Chondrocyte (in vitro differentiated cells): ENCODE data around the gene KAZN. TPM values are rescaled to one million over a fixed set of nuclear protein-coding genes. Genes with fewer than 3 reads are reported as not detected.

ENCODE experiments used
- DNase-seq: peaks from one replicate; pipeline ENCODE4 v3.0.0; 2021; ENCODE audit warnings: mixed read lengths, low spot score
- H3K27ac Mint-ChIP-seq: one replicate; pipeline ENCODE4 v1.8.0; 2021; ENCODE audit warnings: mild to moderate bottlenecking, moderate library complexity, mixed read lengths; ENCODE audit not compliant: unreplicated experiment
- H3K27me3 Mint-ChIP-seq: 2 replicates; pipeline ENCODE4 v1.8.0; 2021; ENCODE audit warnings: low read depth, mixed read lengths
- H3K36me3 Mint-ChIP-seq: 2 replicates; pipeline ENCODE4 v1.8.0; 2021; ENCODE audit warnings: low read depth, mixed read lengths
- H3K4me1 Mint-ChIP-seq: 2 replicates; pipeline ENCODE4 v1.8.0; 2021; ENCODE audit warnings: low read depth, mild to moderate bottlenecking, mixed read lengths
- H3K4me3 Mint-ChIP-seq: one replicate; pipeline ENCODE4 v1.8.0; 2021; ENCODE audit warnings: mild to moderate bottlenecking, moderate library complexity, mixed read lengths; ENCODE audit not compliant: unreplicated experiment
- H3K9me3 Mint-ChIP-seq: 2 replicates; pipeline ENCODE4 v1.8.0; 2021; ENCODE audit warnings: low read depth, mixed read lengths
- CTCF ChIP-seq: fragments of 200-600 bp; sonication (generic); IDR thresholded peaks from 2 replicates; pipeline ENCODE4 v1.5.0; 2021; ENCODE audit warnings: antibody characterized with exemption, mild to moderate bottlenecking, moderate library complexity
- total RNA-seq: library from RNA; stranded (reverse); gene quantifications from 3 replicates; pipeline ENCODE4 v1.2.1, GENCODE V29; 2021

KAZN gene
- total RNA-seq, 1 donor from 2014 or later: 29.6 TPM

GRCh38 chr1:15047237-15047636 is 448.8 kb downstream of the KAZN start:
- H3K27ac Mint-ChIP-seq: no peak overlapping the region

GRCh38 chr1:15048437-15048980 is 450.0 kb downstream of the KAZN start:
- no peaks in the 10 kb centered on the region for H3K9me3 Mint-ChIP-seq
- peaks cover 5% of the 10 kb centered on the region for H3K4me1 Mint-ChIP-seq
- H3K27ac Mint-ChIP-seq: no peak overlapping the region
- no peaks in the 10 kb centered on the region for H3K27me3 Mint-ChIP-seq
- no peak for TF ChIP-seq CTCF
- H3K4me3 Mint-ChIP-seq: no peak overlapping the region
- H3K36me3 Mint-ChIP-seq: peaks cover 4% of the 10 kb centered on the region
- no peak for DNase-seq

More at GRCh38 chr1:15047237-15047636, 448.8 kb downstream of the KAZN start:
- Mint-ChIP-seq H3K4me1 (peaks cover 5% of the 10 kb centered on the region), H3K9me3 (no peaks in the 10 kb centered on the region), H3K4me3 (no peak overlapping the region), H3K27me3 (no peaks in the 10 kb centered on the region), H3K36me3 (peaks cover 4% of the 10 kb centered on the region)
- no peak for TF ChIP-seq CTCF
- no peak for DNase-seq

GRCh38 chr1:15049067-15049466 is 450.6 kb downstream of the KAZN start:
- Mint-ChIP-seq H3K27me3 (no peaks in the 10 kb centered on the region), H3K36me3 (peaks cover 4% of the 10 kb centered on the region), H3K4me1 (peaks cover 5% of the 10 kb centered on the region), H3K4me3 (no peak overlapping the region), H3K9me3 (no peaks in the 10 kb centered on the region), H3K27ac (no peak overlapping the region)
- no peak for TF ChIP-seq CTCF
- no peak for DNase-seq

- Mint-ChIP-seq H3K4me3 (no peak overlapping the region), H3K9me3 (no peaks in the 10 kb centered on the region), H3K4me1 (no peaks in the 10 kb centered on the region), H3K36me3 (peaks cover 5% of the 10 kb centered on the region), H3K27ac (no peak overlapping the region), H3K27me3 (no peaks in the 10 kb centered on the region)
- no peak for TF ChIP-seq CTCF
- DNase-seq: no peak
These were observed 453.5 kb downstream of the KAZN start for GRCh38 chr1:15051882-15052528.

- Mint-ChIP-seq H3K27me3 (no peaks in the 10 kb centered on the region), H3K9me3 (no peaks in the 10 kb centered on the region)
These were observed 454.7 kb downstream of the KAZN start for GRCh38 chr1:15053153-15053552.

More at GRCh38 chr1:15053153-15053552, 454.7 kb downstream of the KAZN start:
- Mint-ChIP-seq H3K4me1 (no peaks in the 10 kb centered on the region), H3K36me3 (peaks cover 9% of the 10 kb centered on the region), H3K27ac (no peak overlapping the region), H3K4me3 (no peak overlapping the region)
- DNase-seq: no peak
- no peak for TF ChIP-seq CTCF
